BJ (cell line): ENCODE data around the gene AOC3. TPM values are rescaled to one million over a fixed set of nuclear protein-coding genes. Genes with fewer than 3 reads are reported as not detected.

Source experiments
- CTCF ChIA-PET: fragments of 350-600 bp; formaldehyde crosslinking; extraction: SDS; loops from one replicate; lab custom pipeline; 2021; ENCODE audit warnings: antibody characterized with exemption, inconsistent platforms; lab: Yijun Ruan, JAX
- POLR2A ChIA-PET: fragments of 300-600 bp; sonication (Branson Sonifier 250); formaldehyde crosslinking; extraction: SDS; loops from one replicate; lab custom pipeline; 2021; ENCODE audit warnings: antibody characterized with exemption; lab: Charles Lee
- DNase-seq: peaks from one replicate; pipeline ENCODE4 v3.0.0-alpha.2; 2011; ENCODE audit warnings: low read depth
- H3K27me3 ChIP-seq: 2 replicates; pipeline ENCODE4 v1.6.0; 2011; ENCODE audit warnings: low read length; ENCODE audit not compliant: control insufficient read depth, insufficient read depth
- H3K36me3 ChIP-seq: 2 replicates; pipeline ENCODE4 v1.5.1; 2011; ENCODE audit warnings: low read length; ENCODE audit not compliant: control insufficient read depth, insufficient read depth
- H3K4me3 ChIP-seq: 2 replicates; pipeline ENCODE4 v1.5.1; 2011; ENCODE audit warnings: low read depth, mild to moderate bottlenecking, control low read depth, low read length
- polyA plus RNA-seq: library from polyadenylated mRNA; depleted of rRNA; stranded (reverse); fragments of >200 nt; gene quantifications from 2 replicates; pipeline ENCODE4 v1.2.3, GENCODE V29; 2011
- TF ChIP-seq, protein P1 (sequence below): IDR thresholded peaks from 2 replicates; pipeline ENCODE4 v1.5.1; 2011; ENCODE audit warnings: low read depth, mild to moderate bottlenecking, control low read depth, inconsistent platforms, low read length, moderate library complexity; ENCODE audit not compliant: insufficient read depth

The AOC3 gene
- polyA plus RNA-seq, 1 experiment, result 0.22 TPM

GRCh38 chr17:42833767-42834422 is 17.1 kb upstream of the AOC3 start:
- H3K4me3 ChIP-seq, result peak overlapping the region; percentile 74
- H3K27me3 ChIP-seq, result no peaks in the 10 kb centered on the region
- peaks cover 7% of the 10 kb centered on the region for H3K36me3 ChIP-seq
- DNase-seq, result no peak
- ChIA-PET POLR2A (interaction anchor here (0.6 kb wide), 1 partner anchor 92 kb away, joined by 11 read pairs; no protein-coding TSS in a partner anchor), CTCF (interaction anchor here (1.1 to 5.5 kb wide), 4 partner anchors 11 to 164 kb away, joined by 3 to 34 read pairs (median 5); partner anchors contain the start of genes BECN1 and RPL27)
- TF ChIP-seq, protein P1, sequence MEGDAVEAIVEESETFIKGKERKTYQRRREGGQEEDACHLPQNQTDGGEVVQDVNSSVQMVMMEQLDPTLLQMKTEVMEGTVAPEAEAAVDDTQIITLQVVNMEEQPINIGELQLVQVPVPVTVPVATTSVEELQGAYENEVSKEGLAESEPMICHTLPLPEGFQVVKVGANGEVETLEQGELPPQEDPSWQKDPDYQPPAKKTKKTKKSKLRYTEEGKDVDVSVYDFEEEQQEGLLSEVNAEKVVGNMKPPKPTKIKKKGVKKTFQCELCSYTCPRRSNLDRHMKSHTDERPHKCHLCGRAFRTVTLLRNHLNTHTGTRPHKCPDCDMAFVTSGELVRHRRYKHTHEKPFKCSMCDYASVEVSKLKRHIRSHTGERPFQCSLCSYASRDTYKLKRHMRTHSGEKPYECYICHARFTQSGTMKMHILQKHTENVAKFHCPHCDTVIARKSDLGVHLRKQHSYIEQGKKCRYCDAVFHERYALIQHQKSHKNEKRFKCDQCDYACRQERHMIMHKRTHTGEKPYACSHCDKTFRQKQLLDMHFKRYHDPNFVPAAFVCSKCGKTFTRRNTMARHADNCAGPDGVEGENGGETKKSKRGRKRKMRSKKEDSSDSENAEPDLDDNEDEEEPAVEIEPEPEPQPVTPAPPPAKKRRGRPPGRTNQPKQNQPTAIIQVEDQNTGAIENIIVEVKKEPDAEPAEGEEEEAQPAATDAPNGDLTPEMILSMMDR, result no peak

DNA sequence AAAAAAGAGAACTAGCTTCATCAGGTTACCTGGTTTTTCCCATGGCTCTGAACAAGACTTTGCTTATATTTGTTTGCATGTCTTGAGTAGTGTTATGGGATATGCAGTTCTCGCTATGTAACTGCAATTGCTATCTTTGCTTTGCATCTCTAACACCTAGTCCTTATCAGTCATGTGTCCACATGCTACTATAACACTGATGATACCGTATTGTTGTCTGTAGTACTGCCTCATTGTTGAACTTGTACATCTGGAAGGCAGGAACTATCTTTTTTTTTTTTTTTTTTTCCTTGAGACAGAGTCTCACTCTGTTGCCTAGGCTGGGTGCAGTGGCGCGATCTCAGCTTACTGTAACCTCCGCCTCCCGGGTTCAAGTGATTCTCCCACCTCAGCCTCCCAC is 15.3 kb upstream of the AOC3 start:
- DNase-seq, result no peak
- no peak overlapping the region for H3K4me3 ChIP-seq
- no peaks in the 10 kb centered on the region for H3K27me3 ChIP-seq
- TF ChIP-seq, protein P1, result no peak
- ChIA-PET CTCF (interaction anchor here (1.1 to 5.5 kb wide), 5 partner anchors 8 to 162 kb away, joined by 3 to 34 read pairs (median 5); partner anchors contain the start of genes AOC2, BECN1 and RPL27), POLR2A (interaction anchor here (0.7 kb wide), 1 partner anchor 11 kb away, joined by 4 read pairs; no protein-coding TSS in a partner anchor)
- H3K36me3 ChIP-seq, result peaks cover 7% of the 10 kb centered on the region

GRCh38 chr17:42841975-42842685 is 8.9 kb upstream of the AOC3 start:
- POLR2A ChIA-PET, result no interaction called here
- DNase-seq, result no peak

DNA sequence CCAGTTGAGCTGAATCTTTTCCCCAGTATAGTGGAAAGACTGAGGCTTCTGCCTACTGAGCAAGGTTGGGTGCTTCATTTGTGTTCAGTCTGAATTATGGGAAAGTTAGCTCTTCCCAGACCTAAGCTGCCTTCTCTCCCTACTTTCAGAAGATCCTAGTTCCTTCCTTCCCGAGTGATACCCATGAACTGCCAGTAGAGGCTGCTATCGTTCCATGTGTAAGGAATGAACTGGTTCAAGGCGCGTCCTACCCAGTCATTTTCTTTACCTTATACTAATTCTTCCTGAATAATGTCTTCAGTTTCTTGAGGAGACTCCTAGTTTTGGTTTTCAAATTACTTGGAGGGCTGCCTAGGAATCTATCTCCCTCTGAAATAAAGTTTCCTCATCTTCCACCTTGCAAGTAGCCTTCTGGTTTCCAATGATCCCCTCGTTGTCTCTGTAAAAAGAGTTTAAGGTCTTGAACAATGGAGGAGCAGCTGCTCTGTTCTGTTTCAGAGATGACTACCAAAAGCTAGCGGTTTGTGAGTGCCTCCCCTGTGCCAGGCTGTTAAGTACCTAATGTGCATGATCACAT is 7.6 kb upstream of the AOC3 start:
- ChIA-PET POLR2A (no interaction called here), CTCF (interaction anchor here (0.6 to 7.9 kb wide), 32 partner anchors 8 to 641 kb away, joined by 3 to 62 read pairs (median 3); partner anchors contain the start of genes AARSD1, BECN1, DHX8 and RPL27)
- TF ChIP-seq, protein P1, result peak; percentile 98

More at GRCh38 chr17:42841975-42842685, 8.9 kb upstream of the AOC3 start:
- TF ChIP-seq, protein P1, result no peak
- no peaks in the 10 kb centered on the region for H3K27me3 ChIP-seq
- no peak overlapping the region for H3K4me3 ChIP-seq
- CTCF ChIA-PET, result interaction anchor here (0.9 to 7.9 kb wide), 9 partner anchors 18 to 156 kb away, joined by 3 to 62 read pairs (median 8); partner anchors contain the start of genes BECN1 and RPL27
- H3K36me3 ChIP-seq, result peaks cover 21% of the 10 kb centered on the region

More for the DNA sequence above, 7.6 kb upstream of the AOC3 start:
- H3K36me3 ChIP-seq, result peaks cover 15% of the 10 kb centered on the region
- DNase-seq, result no peak
- no peaks in the 10 kb centered on the region for H3K27me3 ChIP-seq
- H3K4me3 ChIP-seq, result no peak overlapping the region
